ENCODE data around the gene CNTNAP2.

CNTNAP2 gene

DNA sequence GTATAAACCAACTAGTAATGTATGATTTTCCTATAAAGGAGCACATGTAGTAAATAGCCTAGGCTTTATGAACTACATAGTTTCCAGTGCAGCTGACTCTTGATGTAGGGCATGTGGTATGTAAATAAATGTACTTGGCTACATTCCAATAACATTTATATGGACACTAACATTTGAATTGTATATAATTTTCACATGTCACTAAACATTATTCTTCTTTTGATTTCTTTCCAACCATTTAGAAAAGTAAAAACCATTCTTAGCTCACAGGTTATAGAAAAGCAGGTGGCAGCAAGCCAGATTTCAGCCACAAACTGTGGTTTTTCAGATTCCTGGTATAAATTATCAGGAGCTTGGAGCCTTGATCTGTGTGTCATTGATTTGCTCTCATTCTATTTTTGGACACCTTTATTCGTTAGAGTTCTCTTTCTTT lies 1182.0 kb downstream of the CNTNAP2 start:
- no peak for TF ChIP-seq JUND (IDR thresholded peaks at IDR 0.05; ENCODE audit: low read depth)
- peak in 1 of 2 experiments; percentile 22 for DNase-seq (ENCODE audit: low read depth in 1 of 2, low spot score in 1 of 2)
- in situ Hi-C loops (cut with HindIII; ENCODE audit: low pct_unique_long_range_greater_than_20kb, low sequenced_read_pairs), result no loop called here

DNA sequence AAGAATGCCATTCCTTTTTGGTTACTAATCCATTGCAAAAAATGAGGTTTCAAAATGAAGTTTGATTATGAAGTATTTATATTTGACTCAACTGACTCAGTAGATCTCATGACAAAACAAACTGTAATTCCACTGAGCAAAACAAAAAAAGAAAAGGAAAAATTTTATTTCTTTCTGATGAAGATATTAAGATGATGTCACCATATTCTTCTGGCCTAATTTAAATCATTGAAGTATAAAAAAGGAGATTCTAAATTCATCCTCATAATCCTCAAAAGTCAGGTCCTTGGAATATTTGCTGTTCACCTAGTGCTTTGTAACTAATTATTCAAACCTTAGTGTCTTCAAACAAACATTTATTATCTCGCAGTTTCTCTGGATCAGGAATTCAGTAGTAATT lies 1183.7 kb downstream of the CNTNAP2 start:
- TF ChIP-seq JUND (IDR thresholded peaks at IDR 0.05; ENCODE audit: low read depth), result no peak
- in situ Hi-C loops (cut with HindIII; ENCODE audit: low pct_unique_long_range_greater_than_20kb, low sequenced_read_pairs), result no loop called here
- DNase-seq (ENCODE audit: low read depth in 1 of 2, low spot score in 1 of 2), result no peak

DNA sequence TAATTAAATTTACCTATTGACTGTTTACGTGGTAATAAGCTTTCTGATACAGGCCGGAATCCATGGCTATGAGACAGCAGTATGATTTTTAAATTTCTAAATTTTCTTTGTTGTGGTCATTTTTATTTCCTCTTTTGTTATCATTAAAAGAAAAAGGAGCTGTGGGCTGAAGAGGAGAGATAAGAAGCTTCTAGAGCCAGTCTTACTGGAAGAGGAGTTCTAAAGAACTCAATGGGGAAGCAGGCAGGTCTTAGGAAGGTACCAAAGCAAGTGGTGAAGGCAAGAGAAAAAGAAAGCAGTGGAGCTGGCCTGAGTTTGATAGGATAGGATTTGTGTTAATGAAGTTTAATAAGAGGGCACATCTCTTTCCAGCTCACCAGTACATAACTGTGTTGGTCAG lies 1187.8 kb downstream of the CNTNAP2 start:
- no peak for TF ChIP-seq JUND (IDR thresholded peaks at IDR 0.05; ENCODE audit: low read depth)
- in situ Hi-C loops (cut with HindIII; ENCODE audit: low pct_unique_long_range_greater_than_20kb, low sequenced_read_pairs), result no loop called here
- DNase-seq (ENCODE audit: low read depth in 1 of 2, low spot score in 1 of 2), result no peak

DNA sequence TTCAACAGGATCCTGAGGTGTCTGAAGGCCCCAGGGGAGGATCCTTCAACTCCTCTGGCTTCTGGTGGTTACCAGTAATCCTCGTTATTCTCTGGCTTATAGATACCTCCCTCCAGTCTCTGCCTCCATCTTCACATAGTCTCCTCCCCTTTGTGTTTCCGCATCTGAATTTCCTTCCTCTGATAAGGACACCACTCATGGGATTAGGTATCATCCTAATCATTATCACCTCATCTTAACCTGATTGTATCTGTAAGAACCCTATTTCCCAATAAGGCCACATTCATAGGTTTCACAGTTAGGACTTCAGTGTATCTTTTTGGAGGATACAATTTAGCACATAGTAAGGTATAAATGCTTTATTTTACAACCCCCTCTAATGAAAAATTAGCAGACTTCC lies 1189.2 kb downstream of the CNTNAP2 start:
- in situ Hi-C loops (cut with HindIII; ENCODE audit: low pct_unique_long_range_greater_than_20kb, low sequenced_read_pairs), result no loop called here
- no peak for TF ChIP-seq JUND (IDR thresholded peaks at IDR 0.05; ENCODE audit: low read depth)
- DNase-seq (ENCODE audit: low read depth in 1 of 2, low spot score in 1 of 2), result no peak

DNA sequence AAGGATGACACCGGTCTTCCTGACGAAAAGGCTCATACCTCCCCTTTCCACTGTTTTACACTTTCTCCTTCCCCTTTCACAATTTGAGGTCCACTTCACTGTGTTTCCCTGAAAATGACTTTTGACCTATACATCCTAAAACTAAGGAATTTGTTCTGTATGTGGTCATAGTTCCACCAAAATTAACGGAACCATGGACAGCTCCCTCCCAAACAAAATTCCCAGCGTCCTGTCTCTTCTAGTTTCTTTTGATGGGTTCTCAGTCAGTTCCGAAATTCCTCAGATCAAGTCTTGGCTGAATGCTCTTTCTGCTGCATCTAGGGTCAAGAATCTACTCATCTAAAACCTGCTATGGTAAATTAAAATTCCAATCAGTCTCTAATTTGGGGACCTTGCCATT lies 1191.9 kb downstream of the CNTNAP2 start:
- in situ Hi-C loops (cut with HindIII; ENCODE audit: low pct_unique_long_range_greater_than_20kb, low sequenced_read_pairs), result no loop called here
- no peak for TF ChIP-seq JUND (IDR thresholded peaks at IDR 0.05; ENCODE audit: low read depth)
- DNase-seq (ENCODE audit: low read depth in 1 of 2, low spot score in 1 of 2), result peak in 1 of 2 experiments; percentile 31

DNA sequence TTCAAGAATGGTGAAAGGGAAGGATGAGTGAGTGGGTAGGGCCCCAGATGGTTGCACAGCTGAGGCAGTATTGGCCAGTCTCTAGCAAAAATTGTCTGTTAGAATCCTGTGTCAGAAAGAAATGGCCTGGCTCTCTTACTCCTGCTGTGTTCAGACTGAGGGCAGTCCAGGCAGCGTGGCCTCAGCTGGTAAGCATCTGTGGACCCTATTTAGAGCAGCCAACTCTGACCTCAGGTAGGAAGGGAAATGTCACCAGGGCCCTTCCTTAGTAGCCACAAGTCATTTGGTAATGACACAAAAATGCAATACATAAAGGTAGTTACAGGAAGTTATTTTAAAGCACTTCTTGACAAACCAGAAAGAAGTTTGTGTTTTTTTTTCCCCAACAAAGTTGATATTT lies 1194.7 kb downstream of the CNTNAP2 start:
- in situ Hi-C loops (cut with HindIII; ENCODE audit: low pct_unique_long_range_greater_than_20kb, low sequenced_read_pairs), result no loop called here
- no peak for DNase-seq (ENCODE audit: low read depth in 1 of 2, low spot score in 1 of 2)

DNA sequence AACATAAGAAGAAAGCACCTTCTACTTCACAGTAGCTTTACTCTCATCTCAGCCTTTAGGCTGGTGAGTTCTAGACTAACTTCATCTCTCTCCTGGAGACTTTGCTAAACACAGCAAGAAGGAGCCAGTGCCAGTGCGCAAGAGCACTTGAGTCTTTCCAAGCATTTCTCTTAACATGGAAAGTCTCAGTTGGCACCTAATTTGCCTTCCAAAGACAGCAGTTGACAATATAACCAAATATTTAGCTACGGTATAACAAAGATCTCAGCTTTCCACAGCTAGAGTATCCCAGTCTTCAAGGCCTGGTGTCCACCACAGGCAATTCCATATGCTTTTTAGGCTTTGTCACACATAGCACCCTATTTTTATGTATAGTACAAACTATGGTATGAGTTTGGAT lies 1204.9 kb downstream of the CNTNAP2 start:
- in situ Hi-C loops (cut with HindIII; ENCODE audit: low pct_unique_long_range_greater_than_20kb, low sequenced_read_pairs), result no loop called here
- TF ChIP-seq JUND (IDR thresholded peaks at IDR 0.05; ENCODE audit: low read depth), result no peak
- DNase-seq (ENCODE audit: low read depth in 1 of 2, low spot score in 1 of 2), result no peak

More for the DNA sequence above, 1194.7 kb downstream of the CNTNAP2 start:
- no peak for TF ChIP-seq JUND (IDR thresholded peaks at IDR 0.05; ENCODE audit: low read depth)

DNA sequence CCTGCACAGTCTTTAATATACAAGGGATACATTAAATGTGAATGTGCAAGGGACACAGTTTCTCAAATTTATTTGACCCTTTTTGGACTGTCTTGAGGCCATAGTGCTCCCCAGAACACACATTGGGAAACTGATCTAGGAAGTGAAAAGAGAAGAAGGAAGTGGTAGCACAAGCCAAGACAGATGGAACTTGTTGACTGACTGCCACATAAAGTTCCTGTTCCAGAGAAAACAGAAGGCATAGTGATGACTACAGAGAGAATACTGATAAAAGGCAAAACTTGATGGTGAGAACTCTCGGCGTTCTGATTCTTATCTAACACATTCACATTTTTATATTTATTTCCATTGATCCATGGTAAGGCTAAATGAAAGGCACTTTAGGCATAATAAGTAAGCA lies 1216.4 kb downstream of the CNTNAP2 start:
- in situ Hi-C loops (cut with HindIII; ENCODE audit: low pct_unique_long_range_greater_than_20kb, low sequenced_read_pairs), result no loop called here
- TF ChIP-seq JUND (IDR thresholded peaks at IDR 0.05; ENCODE audit: low read depth), result no peak
- no peak for DNase-seq (ENCODE audit: low read depth in 1 of 2, low spot score in 1 of 2)

DNA sequence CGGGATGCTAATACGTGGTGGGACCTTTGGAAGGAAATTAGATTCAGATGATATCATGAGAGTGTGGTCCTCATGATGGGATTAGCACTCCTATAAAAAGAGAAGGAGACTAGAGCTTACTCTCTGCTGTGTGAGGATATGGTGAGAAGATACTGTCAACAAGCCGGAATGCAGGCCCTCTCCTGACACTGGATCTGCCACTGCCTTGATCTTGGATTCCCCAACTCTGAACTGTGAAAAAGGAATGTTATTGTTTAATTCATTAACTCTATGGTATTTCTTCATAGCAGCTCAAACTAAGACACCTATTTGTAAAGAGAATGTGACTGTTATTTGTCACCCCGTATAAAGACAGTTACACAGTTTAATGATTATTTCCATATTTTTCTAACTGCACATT lies 1246.5 kb downstream of the CNTNAP2 start:
- in situ Hi-C loops (cut with HindIII; ENCODE audit: low pct_unique_long_range_greater_than_20kb, low sequenced_read_pairs), result no loop called here
- TF ChIP-seq JUND (IDR thresholded peaks at IDR 0.05; ENCODE audit: low read depth), result no peak
- DNase-seq (ENCODE audit: low read depth in 1 of 2, low spot score in 1 of 2), result no peak

DNA sequence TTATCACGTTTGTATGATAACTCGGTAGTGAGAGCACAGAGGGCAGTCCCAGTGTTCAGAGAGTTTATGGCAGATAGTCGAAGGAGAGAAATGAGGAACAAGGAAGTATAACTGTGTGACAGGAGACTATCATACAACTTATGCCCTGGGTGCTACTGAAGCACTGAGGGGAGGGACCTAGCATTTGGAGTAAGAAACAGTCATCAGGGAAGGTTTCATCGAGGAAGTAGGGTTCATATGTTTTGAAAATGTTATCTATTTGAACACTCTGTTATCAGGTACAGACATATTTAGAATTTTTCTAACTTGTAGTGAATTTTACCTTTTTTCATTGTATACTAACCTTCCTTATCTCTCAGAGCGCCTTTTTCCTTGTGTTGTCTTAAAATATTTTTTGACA lies 1259.6 kb downstream of the CNTNAP2 start:
- TF ChIP-seq JUND (IDR thresholded peaks at IDR 0.05; ENCODE audit: low read depth), result no peak
- no peak for DNase-seq (ENCODE audit: low read depth in 1 of 2, low spot score in 1 of 2)
- in situ Hi-C loops (cut with HindIII; ENCODE audit: low pct_unique_long_range_greater_than_20kb, low sequenced_read_pairs), result no loop called here

DNA sequence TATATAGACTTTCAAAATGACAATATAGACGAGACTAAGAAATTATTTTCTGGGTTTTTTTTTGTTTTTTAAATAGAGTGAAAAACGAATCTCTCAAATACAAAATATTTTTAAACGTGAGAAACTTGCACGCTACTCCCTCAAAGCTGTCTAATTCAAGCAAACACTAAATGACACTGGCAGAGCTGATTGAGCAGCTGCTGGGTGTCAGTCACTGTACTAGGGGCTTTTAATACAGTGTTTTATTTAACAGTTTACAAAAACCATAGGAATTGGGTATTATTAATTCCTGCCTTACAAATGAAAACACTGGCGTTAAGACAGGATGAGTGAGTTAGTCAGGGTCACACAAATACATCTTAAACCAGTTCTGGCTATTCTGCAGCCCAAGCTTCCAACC lies 1264.3 kb downstream of the CNTNAP2 start:
- no peak for TF ChIP-seq JUND (IDR thresholded peaks at IDR 0.05; ENCODE audit: low read depth)
- no peak for DNase-seq (ENCODE audit: low read depth in 1 of 2, low spot score in 1 of 2)
- in situ Hi-C loops (cut with HindIII; ENCODE audit: low pct_unique_long_range_greater_than_20kb, low sequenced_read_pairs), result no loop called here

DNA sequence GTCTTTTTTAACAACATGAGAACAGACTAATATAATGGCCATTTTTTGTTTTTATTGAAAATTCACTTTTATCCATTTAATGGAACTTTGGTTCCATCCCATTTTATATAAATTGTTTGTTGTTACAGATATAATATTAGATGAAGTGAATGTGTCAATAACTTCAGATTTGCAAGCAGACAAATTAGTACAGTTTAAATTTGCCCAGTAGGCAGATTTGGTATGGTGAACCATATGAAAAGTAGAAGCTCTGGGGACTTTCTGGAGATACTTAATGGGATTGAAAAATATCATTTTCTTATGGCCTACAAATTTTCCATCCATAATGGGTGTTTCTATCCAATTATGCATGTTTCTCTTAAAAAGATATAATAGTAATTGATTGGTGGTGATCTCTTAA lies 1277.7 kb downstream of the CNTNAP2 start:
- no peak for DNase-seq (ENCODE audit: low read depth in 1 of 2, low spot score in 1 of 2)
- in situ Hi-C loops (cut with HindIII; ENCODE audit: low pct_unique_long_range_greater_than_20kb, low sequenced_read_pairs), result no loop called here
- TF ChIP-seq JUND (IDR thresholded peaks at IDR 0.05; ENCODE audit: low read depth), result no peak

DNA sequence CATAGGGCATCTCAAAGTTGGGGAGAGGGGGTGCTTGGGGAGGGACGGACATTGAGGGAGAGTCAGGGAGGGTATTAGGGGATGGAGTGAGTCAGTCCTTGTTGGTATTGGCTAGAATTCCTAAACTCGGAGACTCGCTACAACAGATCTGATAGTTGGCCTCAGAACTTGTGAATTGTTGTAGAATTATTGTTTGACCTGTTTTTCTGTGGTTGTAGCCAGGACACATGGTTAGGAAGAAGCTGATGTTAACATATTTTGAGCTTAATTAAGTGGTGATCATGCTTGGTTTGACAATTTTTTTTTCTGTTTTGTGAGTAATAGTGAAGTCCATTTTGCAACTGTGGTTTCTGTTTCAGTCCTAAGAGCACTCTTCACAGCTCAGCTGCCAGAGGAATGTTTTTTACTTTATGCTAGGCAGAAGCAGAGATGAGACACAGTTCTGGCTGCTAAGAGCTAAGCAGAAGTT lies 1283.7 kb downstream of the CNTNAP2 start:
- no peak for TF ChIP-seq JUND (IDR thresholded peaks at IDR 0.05; ENCODE audit: low read depth)
- in situ Hi-C loops (cut with HindIII; ENCODE audit: low pct_unique_long_range_greater_than_20kb, low sequenced_read_pairs), result no loop called here
- no peak for DNase-seq (ENCODE audit: low read depth in 1 of 2, low spot score in 1 of 2)

DNA sequence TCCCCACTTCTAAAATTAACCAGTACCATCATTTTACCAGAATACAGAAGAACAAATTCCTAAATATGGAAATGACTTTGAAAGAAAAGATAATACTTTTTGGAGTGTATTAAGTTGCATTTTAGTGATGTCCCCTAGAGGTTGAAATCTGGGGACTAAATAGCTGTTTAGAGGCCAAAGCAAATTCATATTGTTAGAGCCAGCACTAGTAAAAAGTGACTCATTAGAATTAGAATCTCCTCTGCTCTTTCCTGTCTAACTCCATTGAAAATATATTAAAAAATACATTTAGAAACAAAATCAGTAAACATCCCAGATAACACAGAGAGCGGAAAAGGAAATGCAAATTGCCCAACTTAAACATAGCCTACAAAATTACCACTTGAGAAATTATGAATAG lies 1284.3 kb downstream of the CNTNAP2 start:
- in situ Hi-C loops (cut with HindIII; ENCODE audit: low pct_unique_long_range_greater_than_20kb, low sequenced_read_pairs), result no loop called here
- no peak for DNase-seq (ENCODE audit: low read depth in 1 of 2, low spot score in 1 of 2)
- no peak for TF ChIP-seq JUND (IDR thresholded peaks at IDR 0.05; ENCODE audit: low read depth)

Data from T47D (cell line).